HepG2 (cell line): ENCODE data around the gene RAD54L. TPM values are rescaled to one million over a fixed set of nuclear protein-coding genes. Genes with fewer than 3 reads are reported as not detected.
A peak's percentile ranks its signal among the peaks of the same experiment; 100 is the strongest.

Source experiments
- ESRRA ChIP-seq: sonication (generic); formaldehyde crosslinking; IDR thresholded peaks from 2 replicates; pipeline ENCODE4 v1.5.1; 2020; ENCODE audit warnings: mild to moderate bottlenecking, low read depth, missing genetic modification reagents
- GABPA ChIP-seq, 2 experiments: IDR thresholded peaks; 2 replicates each; pipeline ENCODE4 v1.6.1; 2011 to 2016; ENCODE audit warnings: low read depth in 2 of 2, low read length in 1 of 2, missing biosample characterization in 1 of 2, missing genetic modification characterization in 1 of 2
- HOXA5 ChIP-seq: sonication (generic); formaldehyde crosslinking; IDR thresholded peaks from 2 replicates; pipeline ENCODE4 v1.4.0; 2020; ENCODE audit warnings: missing genetic modification reagents
- MTF2 ChIP-seq: sonication (generic); formaldehyde crosslinking; IDR thresholded peaks from 2 replicates; pipeline ENCODE4 v1.5.0; 2020; ENCODE audit warnings: missing genetic modification reagents, borderline replicate concordance
- MYNN ChIP-seq: sonication (generic); formaldehyde crosslinking; IDR thresholded peaks from 2 replicates; pipeline ENCODE4 v1.4.0; 2020; ENCODE audit warnings: mild to moderate bottlenecking, low read depth, missing genetic modification reagents
- POLR2G ChIP-seq: fragments of 200-400 bp; formaldehyde crosslinking; IDR thresholded peaks from 2 replicates; pipeline ENCODE4 v1.6.1; 2018; ENCODE audit warnings: mild to moderate bottlenecking, low read depth, low read length, moderate library complexity
- PRMT3 ChIP-seq: sonication (generic); formaldehyde crosslinking; IDR thresholded peaks from 2 replicates; pipeline ENCODE4 v1.8.1; 2022; ENCODE audit warnings: low read depth, mild to moderate bottlenecking, moderate library complexity, missing genetic modification reagents, borderline replicate concordance
- SMAD3 ChIP-seq: sonication (generic); formaldehyde crosslinking; IDR thresholded peaks from 2 replicates; pipeline ENCODE4 v1.4.0; 2020; ENCODE audit warnings: missing genetic modification reagents
- TOPORS ChIP-seq: sonication (generic); formaldehyde crosslinking; IDR thresholded peaks from 2 replicates; pipeline ENCODE4 v1.8.0; 2023; ENCODE audit warnings: mild to moderate bottlenecking, missing genetic modification reagents
- U2AF2 ChIP-seq: fragments of 200-400 bp; formaldehyde crosslinking; IDR thresholded peaks from 2 replicates; pipeline ENCODE4 v1.6.1; 2017; ENCODE audit warnings: low read depth, mild to moderate bottlenecking, low read length
- ZBTB21 ChIP-seq: sonication (generic); formaldehyde crosslinking; IDR thresholded peaks from 2 replicates; pipeline ENCODE4 v1.4.0; 2020; ENCODE audit warnings: missing genetic modification reagents
- ZNF10 ChIP-seq: sonication (generic); formaldehyde crosslinking; IDR thresholded peaks from 2 replicates; pipeline ENCODE4 v1.4.0; 2020; ENCODE audit warnings: mild to moderate bottlenecking, low read depth, missing genetic modification reagents, borderline replicate concordance
- ZNF34 ChIP-seq: sonication (generic); formaldehyde crosslinking; IDR thresholded peaks from 2 replicates; pipeline ENCODE4 v1.4.0; 2020; ENCODE audit warnings: mild to moderate bottlenecking, missing genetic modification reagents, borderline replicate concordance
- ZNF430 ChIP-seq: sonication (generic); formaldehyde crosslinking; IDR thresholded peaks from 2 replicates; pipeline ENCODE4 v1.9.0; 2021; ENCODE audit warnings: mild to moderate bottlenecking, missing genetic modification reagents
- ZNF598 ChIP-seq: sonication (generic); formaldehyde crosslinking; IDR thresholded peaks from 2 replicates; pipeline ENCODE4 v1.5.1; 2020; ENCODE audit warnings: mild to moderate bottlenecking, missing genetic modification reagents, borderline replicate concordance
- ZNF605 ChIP-seq: sonication (generic); formaldehyde crosslinking; IDR thresholded peaks from 2 replicates; pipeline ENCODE4 v1.8.0; 2022; ENCODE audit warnings: mild to moderate bottlenecking, missing genetic modification reagents
- ZSCAN30 ChIP-seq: sonication (generic); formaldehyde crosslinking; IDR thresholded peaks from 2 replicates; pipeline ENCODE4 v1.5.0; 2020; ENCODE audit warnings: mild to moderate bottlenecking, missing genetic modification reagents
- polyA plus RNA-seq, 8 experiments: library from polyadenylated mRNA; depleted of rRNA in 3 of 8; stranded (reverse) in 7 of 8; unstranded in 1 of 8; fragments of >200 nt; fragmentation: Illumina TruSeq in 4 of 8; extraction: Trizol in 4 of 8; gene quantifications; 2 replicates each; pipeline versions ENCODE4 v1.2.1 to v1.2.3, GENCODE V29; 2011 to 2016; ENCODE audit warnings: low read depth in 4 of 8, missing spikeins in 1 of 8, mixed read lengths in 1 of 8; ENCODE audit not compliant: insufficient read depth in 1 of 8
- total RNA-seq, 5 experiments: library from RNA; depleted of rRNA; stranded (reverse); fragments of >200 nt; fragmentation: Illumina TruSeq; extraction: Trizol; gene quantifications; 2 replicates each; pipeline ENCODE4 v1.2.3, GENCODE V29; 2016; ENCODE audit warnings: low read depth in 1 of 5
- TF ChIP-seq, protein P1 (sequence below): IDR thresholded peaks from 2 replicates; pipeline ENCODE4 v1.6.1; 2016; ENCODE audit warnings: low read depth, missing genetic modification reagents, missing compliant biosample characterization
- TF ChIP-seq, protein P2 (sequence below): IDR thresholded peaks from 2 replicates; pipeline ENCODE4 v1.6.1; 2018; ENCODE audit warnings: missing genetic modification reagents, mild to moderate bottlenecking, missing compliant biosample characterization
- TF ChIP-seq, protein P3 (sequence below): sonication (generic); formaldehyde crosslinking; IDR thresholded peaks from 2 replicates; pipeline ENCODE4 v1.4.0; 2020; ENCODE audit warnings: missing genetic modification reagents, borderline replicate concordance
- TF ChIP-seq, protein P4 (sequence below): sonication (generic); formaldehyde crosslinking; IDR thresholded peaks from 2 replicates; pipeline ENCODE4 v1.5.1; 2020; ENCODE audit warnings: missing genetic modification reagents, mild to moderate bottlenecking, borderline replicate concordance

RAD54L gene
- total and polyA plus RNA-seq, 2 of the 13 experiments (the other 11 are each of a cell fraction or from before 2014, with no cell fraction given): 10.2 to 30.0 TPM

DNA sequence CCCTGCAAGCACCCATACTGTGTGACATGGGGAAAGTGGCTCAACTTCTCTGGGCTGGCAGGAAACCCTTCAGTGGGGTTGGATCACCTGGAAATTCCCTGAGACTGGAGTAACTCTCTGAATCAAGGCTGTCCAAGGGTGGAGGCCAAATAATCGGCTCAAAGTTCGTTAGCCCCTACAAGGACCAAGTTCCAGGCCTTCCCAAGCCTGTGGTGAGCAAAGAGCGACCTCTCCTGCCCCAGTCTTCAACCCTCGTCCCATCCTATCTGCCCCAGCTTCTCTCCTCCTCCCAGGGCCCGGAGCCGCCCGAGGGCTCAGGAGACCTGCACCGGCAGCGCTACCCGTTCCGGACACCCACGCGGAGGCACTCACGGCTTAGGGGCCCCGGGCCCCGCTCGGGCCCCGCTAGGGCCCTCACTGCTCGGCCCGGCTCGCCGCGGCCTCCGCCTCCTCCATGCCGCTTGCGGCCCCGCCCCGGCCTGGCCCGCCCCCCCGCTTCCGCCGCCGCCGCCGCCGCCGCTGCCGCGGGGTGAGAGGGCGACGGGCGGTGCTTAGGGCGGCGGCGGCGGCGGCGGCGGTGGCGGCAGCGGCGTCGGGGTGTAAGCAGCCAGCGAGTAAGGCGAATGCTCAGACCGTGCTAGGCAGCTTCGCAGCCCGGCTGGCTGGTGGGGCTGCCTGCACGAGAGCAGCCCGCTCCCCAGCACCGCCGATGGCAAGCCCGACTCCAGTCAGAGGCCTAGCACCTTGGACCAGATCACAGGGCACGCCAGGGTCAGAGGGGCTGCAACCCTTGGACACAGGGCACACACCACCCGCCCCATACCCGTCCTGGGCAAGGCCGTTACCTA is 49.4 kb upstream of the RAD54L start, which contains the start of gene POMGNT1 (continued):
- TF ChIP-seq, protein P1, sequence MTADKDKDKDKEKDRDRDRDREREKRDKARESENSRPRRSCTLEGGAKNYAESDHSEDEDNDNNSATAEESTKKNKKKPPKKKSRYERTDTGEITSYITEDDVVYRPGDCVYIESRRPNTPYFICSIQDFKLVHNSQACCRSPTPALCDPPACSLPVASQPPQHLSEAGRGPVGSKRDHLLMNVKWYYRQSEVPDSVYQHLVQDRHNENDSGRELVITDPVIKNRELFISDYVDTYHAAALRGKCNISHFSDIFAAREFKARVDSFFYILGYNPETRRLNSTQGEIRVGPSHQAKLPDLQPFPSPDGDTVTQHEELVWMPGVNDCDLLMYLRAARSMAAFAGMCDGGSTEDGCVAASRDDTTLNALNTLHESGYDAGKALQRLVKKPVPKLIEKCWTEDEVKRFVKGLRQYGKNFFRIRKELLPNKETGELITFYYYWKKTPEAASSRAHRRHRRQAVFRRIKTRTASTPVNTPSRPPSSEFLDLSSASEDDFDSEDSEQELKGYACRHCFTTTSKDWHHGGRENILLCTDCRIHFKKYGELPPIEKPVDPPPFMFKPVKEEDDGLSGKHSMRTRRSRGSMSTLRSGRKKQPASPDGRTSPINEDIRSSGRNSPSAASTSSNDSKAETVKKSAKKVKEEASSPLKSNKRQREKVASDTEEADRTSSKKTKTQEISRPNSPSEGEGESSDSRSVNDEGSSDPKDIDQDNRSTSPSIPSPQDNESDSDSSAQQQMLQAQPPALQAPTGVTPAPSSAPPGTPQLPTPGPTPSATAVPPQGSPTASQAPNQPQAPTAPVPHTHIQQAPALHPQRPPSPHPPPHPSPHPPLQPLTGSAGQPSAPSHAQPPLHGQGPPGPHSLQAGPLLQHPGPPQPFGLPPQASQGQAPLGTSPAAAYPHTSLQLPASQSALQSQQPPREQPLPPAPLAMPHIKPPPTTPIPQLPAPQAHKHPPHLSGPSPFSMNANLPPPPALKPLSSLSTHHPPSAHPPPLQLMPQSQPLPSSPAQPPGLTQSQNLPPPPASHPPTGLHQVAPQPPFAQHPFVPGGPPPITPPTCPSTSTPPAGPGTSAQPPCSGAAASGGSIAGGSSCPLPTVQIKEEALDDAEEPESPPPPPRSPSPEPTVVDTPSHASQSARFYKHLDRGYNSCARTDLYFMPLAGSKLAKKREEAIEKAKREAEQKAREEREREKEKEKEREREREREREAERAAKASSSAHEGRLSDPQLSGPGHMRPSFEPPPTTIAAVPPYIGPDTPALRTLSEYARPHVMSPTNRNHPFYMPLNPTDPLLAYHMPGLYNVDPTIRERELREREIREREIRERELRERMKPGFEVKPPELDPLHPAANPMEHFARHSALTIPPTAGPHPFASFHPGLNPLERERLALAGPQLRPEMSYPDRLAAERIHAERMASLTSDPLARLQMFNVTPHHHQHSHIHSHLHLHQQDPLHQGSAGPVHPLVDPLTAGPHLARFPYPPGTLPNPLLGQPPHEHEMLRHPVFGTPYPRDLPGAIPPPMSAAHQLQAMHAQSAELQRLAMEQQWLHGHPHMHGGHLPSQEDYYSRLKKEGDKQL (CRISPR knock-in tag): no peak
- TF ChIP-seq POLR2G (peak; percentile 84), ZSCAN30 (no peak), ZNF430 (CRISPR knock-in tag) (peak; percentile 24; the same call in 1 of the 2 replicates), TOPORS (no peak), ZNF598 (no peak), ZNF10 (CRISPR knock-in tag) (no peak), MYNN (CRISPR knock-in tag) (no peak), MTF2 (CRISPR knock-in tag) (no peak), SMAD3 (no peak), ESRRA (CRISPR knock-in tag) (peak; percentile 49; the same call in 1 of the 2 replicates), ZBTB21 (CRISPR knock-in tag) (no peak), PRMT3 (no peak), ZNF605 (CRISPR knock-in tag) (peak; percentile 22; the same call in 1 of the 2 replicates), ZNF34 (no peak), HOXA5 (peak; percentile 63; the same call in 1 of the 2 replicates), GABPA (IDR thresholded peaks at IDR 0.05; ENCODE audit: low read depth, low read length) (peak; percentile 34), GABPA (CRISPR knock-in tag; IDR thresholded peaks at IDR 0.05; ENCODE audit: low read depth) (no peak), U2AF2 (no peak)
- TF ChIP-seq, protein P2, sequence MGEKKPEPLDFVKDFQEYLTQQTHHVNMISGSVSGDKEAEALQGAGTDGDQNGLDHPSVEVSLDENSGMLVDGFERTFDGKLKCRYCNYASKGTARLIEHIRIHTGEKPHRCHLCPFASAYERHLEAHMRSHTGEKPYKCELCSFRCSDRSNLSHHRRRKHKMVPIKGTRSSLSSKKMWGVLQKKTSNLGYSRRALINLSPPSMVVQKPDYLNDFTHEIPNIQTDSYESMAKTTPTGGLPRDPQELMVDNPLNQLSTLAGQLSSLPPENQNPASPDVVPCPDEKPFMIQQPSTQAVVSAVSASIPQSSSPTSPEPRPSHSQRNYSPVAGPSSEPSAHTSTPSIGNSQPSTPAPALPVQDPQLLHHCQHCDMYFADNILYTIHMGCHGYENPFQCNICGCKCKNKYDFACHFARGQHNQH (CRISPR knock-in tag): peak; percentile 20; the same call in 1 of the 2 replicates
- TF ChIP-seq, protein P3, sequence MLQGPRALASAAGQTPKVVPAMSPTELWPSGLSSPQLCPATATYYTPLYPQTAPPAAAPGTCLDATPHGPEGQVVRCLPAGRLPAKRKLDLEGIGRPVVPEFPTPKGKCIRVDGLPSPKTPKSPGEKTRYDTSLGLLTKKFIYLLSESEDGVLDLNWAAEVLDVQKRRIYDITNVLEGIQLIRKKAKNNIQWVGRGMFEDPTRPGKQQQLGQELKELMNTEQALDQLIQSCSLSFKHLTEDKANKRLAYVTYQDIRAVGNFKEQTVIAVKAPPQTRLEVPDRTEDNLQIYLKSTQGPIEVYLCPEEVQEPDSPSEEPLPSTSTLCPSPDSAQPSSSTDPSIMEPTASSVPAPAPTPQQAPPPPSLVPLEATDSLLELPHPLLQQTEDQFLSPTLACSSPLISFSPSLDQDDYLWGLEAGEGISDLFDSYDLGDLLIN (CRISPR knock-in tag): peak; percentile 35; the same call in 1 of the 2 replicates
- TF ChIP-seq, protein P4, sequence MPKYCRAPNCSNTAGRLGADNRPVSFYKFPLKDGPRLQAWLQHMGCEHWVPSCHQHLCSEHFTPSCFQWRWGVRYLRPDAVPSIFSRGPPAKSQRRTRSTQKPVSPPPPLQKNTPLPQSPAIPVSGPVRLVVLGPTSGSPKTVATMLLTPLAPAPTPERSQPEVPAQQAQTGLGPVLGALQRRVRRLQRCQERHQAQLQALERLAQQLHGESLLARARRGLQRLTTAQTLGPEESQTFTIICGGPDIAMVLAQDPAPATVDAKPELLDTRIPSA: no peak
